HCT116 (cell line): ENCODE data around the gene WAPL. TPM values are rescaled to one million over a fixed set of nuclear protein-coding genes. Genes with fewer than 3 reads are reported as not detected.

Experiments
- ATAC-seq: fragments of 200-7000 bp; cut with Tn5 transposase; 2 replicates; pipeline ENCODE4 v1.9.1; 2020; ENCODE audit warnings: mild to moderate bottlenecking, moderate library complexity
- BruUV-seq: library from RNA; stranded (reverse); fragments of 400-500 nt; replicated peaks from 2 replicates; lab custom pipeline; 2021; lab: Mats Ljungman, UMichigan
- CTCF ChIA-PET: fragments of 300-600 bp; sonication (Branson Sonifier 250); formaldehyde crosslinking; loops from one replicate; lab custom pipeline; 2021; ENCODE audit warnings: antibody characterized with exemption; lab: Charles Lee
- POLR2A ChIA-PET: fragments of 300-600, 350-600 bp; sonication (Branson Sonifier 250); formaldehyde crosslinking; loops from one replicate; lab custom pipeline; 2021; ENCODE audit warnings: antibody characterized with exemption; lab: Charles Lee
- RAD21 ChIA-PET, 2 experiments: fragments of 300-600 bp; sonication (Branson Sonifier 250); formaldehyde crosslinking; loops; one replicate each; lab custom pipeline; 2023; ENCODE audit warnings: low total read pairs in 2 of 2; ENCODE audit not compliant: uncharacterized antibody in 2 of 2, unreplicated experiment in 2 of 2, low non-redundant PET in 1 of 2; lab: Charles Lee
- DNase-seq: peaks from one replicate; pipeline ENCODE4 v3.0.0-alpha.2; 2010; ENCODE audit warnings: low read depth, low spot score
- H2AFZ ChIP-seq: fragments of 200-600 bp; shearing (Covaris generic), sonication (generic); 2 replicates; pipeline ENCODE4 v1.6.1; 2017; ENCODE audit warnings: low read depth, mixed run types, mixed read lengths, antibody characterized with exemption, low read length; ENCODE audit not compliant: poor library complexity, severe bottlenecking
- H3K27ac ChIP-seq: 2 replicates; pipeline ENCODE4 v1.5.1; 2012; ENCODE audit warnings: low read depth, low read length
- H3K27me3 ChIP-seq: fragments of 200-600 bp; sonication (generic); 2 replicates; pipeline ENCODE4 v1.6.1; 2016; ENCODE audit warnings: mixed run types, low read length, mixed read lengths; ENCODE audit not compliant: insufficient read depth
- H3K36me3 ChIP-seq, 2 experiments: fragments of 200-500 bp in 1 of 2; fragments of 200-600 bp in 1 of 2; sonication (Bioruptor generic) in 1 of 2; sonication (generic) in 1 of 2; 2 replicates each; pipeline versions ENCODE4 v1.5.1 to v1.6.1; 2014 to 2016; ENCODE audit warnings: low read length in 2 of 2, inconsistent platforms in 1 of 2, mixed read lengths in 1 of 2, mixed run types in 1 of 2; ENCODE audit not compliant: insufficient read depth in 2 of 2, control insufficient read depth in 1 of 2
- H3K4me1 ChIP-seq, 2 experiments: fragments of 200-600 bp in 1 of 2; sonication (generic) in 1 of 2; 2 replicates each; pipeline versions ENCODE4 v1.5.1 to v1.6.1; 2012 to 2017; ENCODE audit warnings: low read length in 2 of 2, inconsistent platforms in 1 of 2, mild to moderate bottlenecking in 1 of 2, mixed read lengths in 1 of 2, mixed run types in 1 of 2, moderate library complexity in 1 of 2; ENCODE audit not compliant: insufficient read depth in 2 of 2, control insufficient read depth in 1 of 2
- H3K4me2 ChIP-seq: fragments of 200-600 bp; sonication (generic); 2 replicates; pipeline ENCODE4 v1.6.1; 2017; ENCODE audit warnings: mixed run types, low read length, mixed read lengths
- H3K4me3 ChIP-seq, 2 experiments: fragments of 200-600 bp in 1 of 2; sonication (generic) in 1 of 2; replicated peaks in 1 of 2; 2 replicates each; pipeline ENCODE4 v1.5.1; 2011 to 2016; ENCODE audit warnings: low read length in 2 of 2, control low read depth in 1 of 2, low read depth in 1 of 2, mild to moderate bottlenecking in 1 of 2, mixed read lengths in 1 of 2, mixed run types in 1 of 2
- H3K79me2 ChIP-seq: fragments of 200-600 bp; sonication (generic); 2 replicates; pipeline ENCODE4 v1.6.1; 2017; ENCODE audit warnings: mild to moderate bottlenecking, mixed run types, low read length, moderate library complexity, mixed read lengths; ENCODE audit not compliant: insufficient read depth
- H3K9ac ChIP-seq: fragments of 200-600 bp; sonication (generic); 2 replicates; pipeline ENCODE4 v1.6.1; 2016; ENCODE audit warnings: low read length, mixed read lengths
- H3K9me2 ChIP-seq: fragments of 200-600 bp; sonication (generic), shearing (Covaris generic); 2 replicates; pipeline ENCODE4 v1.6.1; 2017; ENCODE audit warnings: mixed run types, mild to moderate bottlenecking, moderate library complexity; ENCODE audit not compliant: insufficient read depth
- H3K9me3 ChIP-seq, 2 experiments: fragments of 200-500 bp in 1 of 2; fragments of 200-600 bp in 1 of 2; sonication (Bioruptor generic) in 1 of 2; sonication (generic) in 1 of 2; 2 replicates each; pipeline ENCODE4 v1.6.1; 2014 to 2017; ENCODE audit warnings: low read length in 2 of 2, mixed read lengths in 2 of 2, inconsistent platforms in 1 of 2, low read depth in 1 of 2, mild to moderate bottlenecking in 1 of 2, mixed run types in 1 of 2, moderate library complexity in 1 of 2; ENCODE audit not compliant: control insufficient read depth in 1 of 2, insufficient read depth in 1 of 2
- H4K20me1 ChIP-seq: fragments of 200-600 bp; sonication (generic), shearing (Covaris generic); 2 replicates; pipeline ENCODE4 v1.6.1; 2017; ENCODE audit warnings: mixed run types, mild to moderate bottlenecking, moderate library complexity; ENCODE audit not compliant: insufficient read depth
- ATF3 ChIP-seq: IDR thresholded peaks from 2 replicates; pipeline ENCODE4 v1.6.1; 2012
- CBX3 ChIP-seq: IDR thresholded peaks from 2 replicates; pipeline ENCODE4 v1.6.1; 2012; ENCODE audit warnings: low read depth
- CTCF ChIP-seq, 3 experiments: fragments of 200-600 bp in 1 of 3; sonication (generic) in 1 of 3; IDR thresholded peaks in 2 of 3; conservative IDR thresholded peaks in 1 of 3; 2 replicates each; pipeline ENCODE4 v1.5.1; 2012 to 2017; ENCODE audit warnings: low read depth in 2 of 3, low read length in 2 of 3, antibody characterized with exemption in 1 of 3, borderline replicate concordance in 1 of 3, control low read depth in 1 of 3, mild to moderate bottlenecking in 1 of 3, mixed read lengths in 1 of 3, mixed run types in 1 of 3, moderate library complexity in 1 of 3; ENCODE audit not compliant: insufficient read depth in 1 of 3
- ELF1 ChIP-seq: IDR thresholded peaks from 2 replicates; pipeline ENCODE4 v1.6.1; 2012; ENCODE audit warnings: low read depth, borderline replicate concordance
- EZH2 ChIP-seq: fragments of 200-600 bp; sonication (generic); IDR thresholded peaks from 2 replicates; pipeline ENCODE4 v1.6.1; 2017; ENCODE audit warnings: antibody characterized with exemption, mixed run types
- FOSL1 ChIP-seq: IDR thresholded peaks from 2 replicates; pipeline ENCODE4 v1.6.1; 2012; ENCODE audit warnings: low read depth
- JUND ChIP-seq: IDR thresholded peaks from 2 replicates; pipeline ENCODE4 v1.6.1; 2012
- MAX ChIP-seq: IDR thresholded peaks from 2 replicates; pipeline ENCODE4 v1.6.1; 2012
- POLR2A ChIP-seq: IDR thresholded peaks from 2 replicates; pipeline ENCODE4 v1.7.0; 2011; ENCODE audit warnings: borderline replicate concordance; ENCODE audit not compliant: insufficient read depth, insufficient read length; ENCODE audit errors: extremely low read depth
- POLR2AphosphoS5 ChIP-seq: IDR thresholded peaks from 2 replicates; pipeline ENCODE4 v1.6.1; 2011; ENCODE audit warnings: mild to moderate bottlenecking, low read depth, low read length, moderate library complexity
- SIN3A ChIP-seq: IDR thresholded peaks from 2 replicates; pipeline ENCODE4 v1.6.1; 2012; ENCODE audit warnings: low read depth
- SP1 ChIP-seq: IDR thresholded peaks from 2 replicates; pipeline ENCODE4 v1.6.1; 2012; ENCODE audit warnings: low read depth
- TCF7L2 ChIP-seq: IDR thresholded peaks from 2 replicates; pipeline ENCODE4 v1.7.0; 2011; ENCODE audit warnings: borderline replicate concordance, inconsistent platforms; ENCODE audit not compliant: insufficient read depth, insufficient read length; ENCODE audit errors: extremely low read depth
- ZFX ChIP-seq: fragments of 450-650 bp; IDR thresholded peaks from 2 replicates; pipeline ENCODE4 v1.6.1; 2017
- intact Hi-C: fragments of 100-400 bp; cut with micrococcal nuclease; formaldehyde crosslinking; loops from 2 replicates; pipeline ENCODE4 v1.10.0; 2022
- total RNA-seq: library from RNA; stranded (reverse); gene quantifications from one replicate; pipeline ENCODE4 v1.2.1, GENCODE V29; 2021; ENCODE audit not compliant: unreplicated experiment
- TF ChIP-seq, protein P1 (sequence below): IDR thresholded peaks from 2 replicates; pipeline ENCODE4 v1.6.1; 2011; ENCODE audit warnings: mild to moderate bottlenecking, low read length, moderate library complexity; ENCODE audit not compliant: insufficient replicate concordance; ENCODE audit errors: extremely low read depth

Gene WAPL
- total RNA-seq, 1 experiment from 2014 or later, result 37.5 TPM

DNA sequence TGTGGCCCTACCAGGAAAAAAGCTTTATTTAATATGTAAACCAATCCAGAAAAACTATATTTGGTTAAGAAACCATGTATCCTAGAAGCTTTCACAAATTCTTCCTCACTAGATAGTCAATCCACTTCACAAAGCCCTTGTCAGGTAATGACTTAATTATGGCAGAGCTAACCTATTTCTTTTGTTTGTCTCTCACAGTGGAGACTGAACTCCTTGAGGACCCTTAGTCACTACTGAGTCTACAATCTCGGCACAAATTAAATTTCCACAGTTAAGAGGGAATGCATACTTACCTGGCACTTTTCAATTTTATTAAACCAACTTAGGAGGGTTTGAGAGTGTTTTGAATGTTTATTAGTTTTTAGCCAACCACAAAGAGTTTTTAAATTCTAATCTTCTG, 23.0 kb downstream of the WAPL start:
- Histone ChIP-seq H3K4me1 (no peaks in the 10 kb centered on the region), H2AFZ (no peak overlapping the region), H3K79me2 (peaks cover 100% of the 10 kb centered on the region), H3K27me3 (no peaks in the 10 kb centered on the region), H3K9me3 (no peaks in the 10 kb centered on the region), H4K20me1 (peaks cover 52% of the 10 kb centered on the region; the same call in 1 of the 2 replicates), H3K4me3 (no peak overlapping the region), H3K9me2 (no peaks in the 10 kb centered on the region), H3K36me3 (peaks cover 37 to 39% of the 10 kb centered on the region in 2 experiments), H3K9ac (no peak overlapping the region)
- ChIA-PET RAD21 (no interaction called here), CTCF (no interaction called here), POLR2A (no interaction called here)
- DNase-seq, result no peak
- intact Hi-C loops, result no loop called here
- BruUV-seq, result no TSS peak
- TF ChIP-seq ELF1 (no peak), TCF7L2 (no peak), CBX3 (no peak), FOSL1 (no peak), POLR2AphosphoS5 (no peak), POLR2A (no peak), CTCF (IDR thresholded peaks at IDR 0.05 in 2 of 3, conservative IDR thresholded peaks at IDR 0.05 in 1 of 3; ENCODE audit: borderline replicate concordance in 1 of 3, insufficient read depth in 1 of 3, low read depth in 2 of 3, low read length in 2 of 3) (no peak), ATF3 (no peak), MAX (no peak), EZH2 (no peak), JUND (no peak), SP1 (no peak), ZFX (no peak), SIN3A (no peak)
- TF ChIP-seq, protein P1, sequence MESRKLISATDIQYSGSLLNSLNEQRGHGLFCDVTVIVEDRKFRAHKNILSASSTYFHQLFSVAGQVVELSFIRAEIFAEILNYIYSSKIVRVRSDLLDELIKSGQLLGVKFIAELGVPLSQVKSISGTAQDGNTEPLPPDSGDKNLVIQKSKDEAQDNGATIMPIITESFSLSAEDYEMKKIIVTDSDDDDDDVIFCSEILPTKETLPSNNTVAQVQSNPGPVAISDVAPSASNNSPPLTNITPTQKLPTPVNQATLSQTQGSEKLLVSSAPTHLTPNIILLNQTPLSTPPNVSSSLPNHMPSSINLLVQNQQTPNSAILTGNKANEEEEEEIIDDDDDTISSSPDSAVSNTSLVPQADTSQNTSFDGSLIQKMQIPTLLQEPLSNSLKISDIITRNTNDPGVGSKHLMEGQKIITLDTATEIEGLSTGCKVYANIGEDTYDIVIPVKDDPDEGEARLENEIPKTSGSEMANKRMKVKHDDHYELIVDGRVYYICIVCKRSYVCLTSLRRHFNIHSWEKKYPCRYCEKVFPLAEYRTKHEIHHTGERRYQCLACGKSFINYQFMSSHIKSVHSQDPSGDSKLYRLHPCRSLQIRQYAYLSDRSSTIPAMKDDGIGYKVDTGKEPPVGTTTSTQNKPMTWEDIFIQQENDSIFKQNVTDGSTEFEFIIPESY, result no peak
- TF ChIP-seq, all 23 proteins: peak for 0
- ATAC-seq, result no peak
- Histone ChIP-seq H3K27ac (no peak overlapping the region), H3K4me2 (no peak overlapping the region)
